Measurements from ENCODE around the gene C1RL. TPM values are rescaled to one million over a fixed set of nuclear protein-coding genes. Genes with fewer than 3 reads are reported as not detected.

Gene C1RL
- total RNA-seq, 1 experiment from 2014 or later: 17.7 TPM

DNA sequence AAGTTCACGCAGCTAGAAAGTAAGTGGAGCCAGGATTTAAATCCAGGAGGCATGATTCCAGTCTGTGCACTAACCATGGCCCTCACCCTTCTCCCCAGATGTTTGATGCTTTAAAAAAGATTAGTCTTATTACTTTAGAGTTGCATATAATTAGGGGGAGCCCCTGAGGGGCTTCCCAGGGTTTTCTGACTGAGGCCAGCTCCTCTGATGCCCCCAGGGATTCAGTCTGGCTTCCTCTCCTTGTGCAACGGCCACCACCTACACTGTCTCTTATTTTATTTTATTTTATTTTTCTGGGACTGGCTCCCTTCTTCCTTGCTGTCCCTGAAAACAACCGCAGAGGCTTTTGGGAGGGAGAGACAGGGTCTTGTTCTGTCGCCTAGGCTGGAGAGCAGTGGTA is 43.8 kb upstream of the C1RL start (continued):
- TF ChIP-seq ERG (CRISPR knock-in tag; IDR thresholded peaks at IDR 0.05): no peak

GRCh38 chr12:7151532-7151931 is 42.5 kb upstream of the C1RL start:
- Mint-ChIP-seq H3K9me3 (no peaks in the 10 kb centered on the region), H3K27me3 (ENCODE audit: low read depth) (no peaks in the 10 kb centered on the region), H3K36me3 (peaks cover 8% of the 10 kb centered on the region), H3K4me3 (no peak overlapping the region), H3K4me1 (no peaks in the 10 kb centered on the region), H3K27ac (no peak overlapping the region)
- TF ChIP-seq, protein P1, sequence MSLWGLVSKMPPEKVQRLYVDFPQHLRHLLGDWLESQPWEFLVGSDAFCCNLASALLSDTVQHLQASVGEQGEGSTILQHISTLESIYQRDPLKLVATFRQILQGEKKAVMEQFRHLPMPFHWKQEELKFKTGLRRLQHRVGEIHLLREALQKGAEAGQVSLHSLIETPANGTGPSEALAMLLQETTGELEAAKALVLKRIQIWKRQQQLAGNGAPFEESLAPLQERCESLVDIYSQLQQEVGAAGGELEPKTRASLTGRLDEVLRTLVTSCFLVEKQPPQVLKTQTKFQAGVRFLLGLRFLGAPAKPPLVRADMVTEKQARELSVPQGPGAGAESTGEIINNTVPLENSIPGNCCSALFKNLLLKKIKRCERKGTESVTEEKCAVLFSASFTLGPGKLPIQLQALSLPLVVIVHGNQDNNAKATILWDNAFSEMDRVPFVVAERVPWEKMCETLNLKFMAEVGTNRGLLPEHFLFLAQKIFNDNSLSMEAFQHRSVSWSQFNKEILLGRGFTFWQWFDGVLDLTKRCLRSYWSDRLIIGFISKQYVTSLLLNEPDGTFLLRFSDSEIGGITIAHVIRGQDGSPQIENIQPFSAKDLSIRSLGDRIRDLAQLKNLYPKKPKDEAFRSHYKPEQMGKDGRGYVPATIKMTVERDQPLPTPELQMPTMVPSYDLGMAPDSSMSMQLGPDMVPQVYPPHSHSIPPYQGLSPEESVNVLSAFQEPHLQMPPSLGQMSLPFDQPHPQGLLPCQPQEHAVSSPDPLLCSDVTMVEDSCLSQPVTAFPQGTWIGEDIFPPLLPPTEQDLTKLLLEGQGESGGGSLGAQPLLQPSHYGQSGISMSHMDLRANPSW (CRISPR knock-in tag; conservative IDR thresholded peaks at IDR 0.05; ENCODE audit: low read depth): no peak
- TF ChIP-seq ETV6 (CRISPR knock-in tag; IDR thresholded peaks at IDR 0.05) (no peak), ATF6 (CRISPR knock-in tag; IDR thresholded peaks at IDR 0.05) (no peak), ZMAT4 (CRISPR knock-in tag; IDR thresholded peaks at IDR 0.05) (no peak), ZNF532 (CRISPR knock-in tag; IDR thresholded peaks at IDR 0.05; ENCODE audit: borderline replicate concordance) (no peak), ZNF423 (CRISPR knock-in tag; IDR thresholded peaks at IDR 0.05) (no peak), ERG (CRISPR knock-in tag; IDR thresholded peaks at IDR 0.05) (no peak), ATF3 (CRISPR knock-in tag; conservative IDR thresholded peaks at IDR 0.05) (no peak)
- TF ChIP-seq, protein P2, sequence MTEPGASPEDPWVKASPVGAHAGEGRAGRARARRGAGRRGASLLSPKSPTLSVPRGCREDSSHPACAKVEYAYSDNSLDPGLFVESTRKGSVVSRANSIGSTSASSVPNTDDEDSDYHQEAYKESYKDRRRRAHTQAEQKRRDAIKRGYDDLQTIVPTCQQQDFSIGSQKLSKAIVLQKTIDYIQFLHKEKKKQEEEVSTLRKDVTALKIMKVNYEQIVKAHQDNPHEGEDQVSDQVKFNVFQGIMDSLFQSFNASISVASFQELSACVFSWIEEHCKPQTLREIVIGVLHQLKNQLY (CRISPR knock-in tag; IDR thresholded peaks at IDR 0.05): no peak
- no peak for ATAC-seq
- ChIA-PET POLR2A (no interaction called here), CTCF (interaction anchor here (0.7 kb wide), 1 partner anchor 15 kb away, joined by 3 read pairs; no protein-coding TSS in a partner anchor)
- no peak for DNase-seq (ENCODE audit: low spot score)

All from WTC11 (cell line).